ENCODE data around the gene GRK5. TPM values are rescaled to one million over a fixed set of nuclear protein-coding genes. Genes with fewer than 3 reads are reported as not detected.

The GRK5 gene
- polyA plus RNA-seq, 1 donor from 2014 or later, result 34.9 TPM

DNA sequence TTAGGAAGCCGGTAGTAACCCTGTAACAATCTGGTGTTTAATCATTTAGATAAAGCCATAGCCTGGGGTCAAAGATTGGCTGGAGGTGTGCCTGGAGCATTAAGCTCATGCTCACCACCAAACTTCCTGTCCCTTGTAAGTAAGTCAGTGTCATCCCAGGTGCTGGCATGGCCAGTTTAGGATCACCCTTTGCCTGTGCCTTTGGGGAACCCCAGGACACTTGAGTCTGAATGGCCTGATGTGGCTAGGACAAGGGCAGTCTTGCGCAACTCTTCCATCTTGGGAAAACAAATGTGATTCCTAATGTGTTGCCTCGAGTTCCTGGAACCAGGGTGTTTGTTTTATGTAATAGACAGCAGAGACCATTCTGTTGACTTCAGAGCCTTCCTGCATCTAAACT, 154.8 kb downstream of the GRK5 start:
- Histone ChIP-seq H3K4me2 (ENCODE audit: low read length) (no peak overlapping the region), H3K9me2 (ENCODE audit: insufficient read depth, low read length) (no peaks in the 10 kb centered on the region), H3F3A (ENCODE audit: insufficient read depth, low read length, poor library complexity, severe bottlenecking) (no peaks in the 10 kb centered on the region), H3K9me3 (ENCODE audit: low read length) (no peaks in the 10 kb centered on the region), H3K27me3 (ENCODE audit: insufficient read depth, low read depth, low read length) (no peaks in the 10 kb centered on the region), H3K79me2 (replicated peaks; ENCODE audit: insufficient read depth, low read length) (no peaks in the 10 kb centered on the region), H3K9ac (ENCODE audit: low read length) (no peak overlapping the region), H3K27ac (ENCODE audit: low read length) (no peak overlapping the region), H3K4me3 (ENCODE audit: low read length) (no peak overlapping the region), H2AFZ (ENCODE audit: low read depth, low read length) (no peak overlapping the region), H4K20me1 (ENCODE audit: insufficient read depth) (no peaks in the 10 kb centered on the region), H3K36me3 (ENCODE audit: insufficient read depth, low read length) (no peaks in the 10 kb centered on the region)
- TF ChIP-seq MXI1 (conservative IDR thresholded peaks at IDR 0.05; ENCODE audit: poor library complexity, severe bottlenecking) (no peak), EP300 (conservative IDR thresholded peaks at IDR 0.05; ENCODE audit: poor library complexity, severe bottlenecking) (no peak), SMC3 (conservative IDR thresholded peaks at IDR 0.05; ENCODE audit: poor library complexity) (no peak), TAF1 (IDR thresholded peaks at IDR 0.05; ENCODE audit: low read depth) (no peak), RAD21 (conservative IDR thresholded peaks at IDR 0.05) (no peak), EZH2 (IDR thresholded peaks at IDR 0.05; ENCODE audit: borderline replicate concordance, insufficient read depth, low read length, poor library complexity, severe bottlenecking) (no peak), POLR2AphosphoS5 (IDR thresholded peaks at IDR 0.05) (no peak)
- TF ChIP-seq, protein P1, sequence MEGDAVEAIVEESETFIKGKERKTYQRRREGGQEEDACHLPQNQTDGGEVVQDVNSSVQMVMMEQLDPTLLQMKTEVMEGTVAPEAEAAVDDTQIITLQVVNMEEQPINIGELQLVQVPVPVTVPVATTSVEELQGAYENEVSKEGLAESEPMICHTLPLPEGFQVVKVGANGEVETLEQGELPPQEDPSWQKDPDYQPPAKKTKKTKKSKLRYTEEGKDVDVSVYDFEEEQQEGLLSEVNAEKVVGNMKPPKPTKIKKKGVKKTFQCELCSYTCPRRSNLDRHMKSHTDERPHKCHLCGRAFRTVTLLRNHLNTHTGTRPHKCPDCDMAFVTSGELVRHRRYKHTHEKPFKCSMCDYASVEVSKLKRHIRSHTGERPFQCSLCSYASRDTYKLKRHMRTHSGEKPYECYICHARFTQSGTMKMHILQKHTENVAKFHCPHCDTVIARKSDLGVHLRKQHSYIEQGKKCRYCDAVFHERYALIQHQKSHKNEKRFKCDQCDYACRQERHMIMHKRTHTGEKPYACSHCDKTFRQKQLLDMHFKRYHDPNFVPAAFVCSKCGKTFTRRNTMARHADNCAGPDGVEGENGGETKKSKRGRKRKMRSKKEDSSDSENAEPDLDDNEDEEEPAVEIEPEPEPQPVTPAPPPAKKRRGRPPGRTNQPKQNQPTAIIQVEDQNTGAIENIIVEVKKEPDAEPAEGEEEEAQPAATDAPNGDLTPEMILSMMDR (IDR thresholded peaks at IDR 0.05; ENCODE audit: poor library complexity, severe bottlenecking), result no peak
- TF ChIP-seq, protein P2, sequence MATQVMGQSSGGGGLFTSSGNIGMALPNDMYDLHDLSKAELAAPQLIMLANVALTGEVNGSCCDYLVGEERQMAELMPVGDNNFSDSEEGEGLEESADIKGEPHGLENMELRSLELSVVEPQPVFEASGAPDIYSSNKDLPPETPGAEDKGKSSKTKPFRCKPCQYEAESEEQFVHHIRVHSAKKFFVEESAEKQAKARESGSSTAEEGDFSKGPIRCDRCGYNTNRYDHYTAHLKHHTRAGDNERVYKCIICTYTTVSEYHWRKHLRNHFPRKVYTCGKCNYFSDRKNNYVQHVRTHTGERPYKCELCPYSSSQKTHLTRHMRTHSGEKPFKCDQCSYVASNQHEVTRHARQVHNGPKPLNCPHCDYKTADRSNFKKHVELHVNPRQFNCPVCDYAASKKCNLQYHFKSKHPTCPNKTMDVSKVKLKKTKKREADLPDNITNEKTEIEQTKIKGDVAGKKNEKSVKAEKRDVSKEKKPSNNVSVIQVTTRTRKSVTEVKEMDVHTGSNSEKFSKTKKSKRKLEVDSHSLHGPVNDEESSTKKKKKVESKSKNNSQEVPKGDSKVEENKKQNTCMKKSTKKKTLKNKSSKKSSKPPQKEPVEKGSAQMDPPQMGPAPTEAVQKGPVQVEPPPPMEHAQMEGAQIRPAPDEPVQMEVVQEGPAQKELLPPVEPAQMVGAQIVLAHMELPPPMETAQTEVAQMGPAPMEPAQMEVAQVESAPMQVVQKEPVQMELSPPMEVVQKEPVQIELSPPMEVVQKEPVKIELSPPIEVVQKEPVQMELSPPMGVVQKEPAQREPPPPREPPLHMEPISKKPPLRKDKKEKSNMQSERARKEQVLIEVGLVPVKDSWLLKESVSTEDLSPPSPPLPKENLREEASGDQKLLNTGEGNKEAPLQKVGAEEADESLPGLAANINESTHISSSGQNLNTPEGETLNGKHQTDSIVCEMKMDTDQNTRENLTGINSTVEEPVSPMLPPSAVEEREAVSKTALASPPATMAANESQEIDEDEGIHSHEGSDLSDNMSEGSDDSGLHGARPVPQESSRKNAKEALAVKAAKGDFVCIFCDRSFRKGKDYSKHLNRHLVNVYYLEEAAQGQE (IDR thresholded peaks at IDR 0.05; ENCODE audit: borderline replicate concordance), result no peak

DNA sequence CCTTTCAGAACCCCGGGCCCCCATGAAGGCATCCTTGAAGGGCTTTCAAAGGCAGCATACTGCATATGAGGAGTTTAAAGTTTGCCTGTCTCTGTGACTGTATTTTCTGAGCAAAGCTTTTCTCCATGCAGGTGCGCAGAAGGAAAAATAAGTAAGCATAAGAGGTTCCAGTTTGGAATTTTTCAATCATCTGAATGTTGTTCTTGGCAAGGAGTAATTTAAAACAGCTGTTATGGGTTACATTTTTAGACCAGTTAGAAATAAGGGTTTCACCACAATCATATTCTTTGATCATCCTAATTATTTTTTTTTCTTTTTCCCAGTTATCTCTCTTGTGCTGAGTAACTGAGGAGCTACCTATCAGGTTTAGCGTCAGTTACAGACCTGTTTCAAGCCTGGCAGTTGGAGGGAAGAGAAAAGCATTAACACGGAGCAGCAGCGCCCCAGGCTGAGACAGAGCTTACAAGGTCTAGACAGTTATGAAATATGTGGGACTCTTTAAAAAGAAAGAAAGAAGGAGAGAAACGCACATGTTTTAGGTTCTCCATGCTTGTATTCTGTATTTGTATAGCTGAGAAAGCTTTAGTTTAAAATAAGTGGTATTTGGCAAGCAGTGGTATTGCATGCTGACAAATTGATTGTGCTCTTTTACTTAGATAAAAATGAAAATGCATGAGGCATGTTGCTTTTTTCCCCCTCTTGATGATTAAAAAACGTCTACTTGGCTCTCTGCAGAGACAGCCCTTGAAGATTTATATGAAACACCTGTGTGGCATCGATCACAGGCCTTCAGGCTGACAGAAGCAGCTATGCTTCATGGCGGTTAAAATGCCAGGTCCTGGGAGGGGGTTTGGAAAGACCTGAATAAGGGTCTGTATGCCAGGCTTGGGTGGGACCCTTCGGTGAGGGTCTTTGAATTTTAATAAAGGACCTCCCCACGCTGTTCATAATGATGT, 157.6 kb downstream of the GRK5 start:
- no peaks in the 10 kb centered on the region for H3K9me2 ChIP-seq (ENCODE audit: insufficient read depth, low read length)
- TF ChIP-seq TAF1 (IDR thresholded peaks at IDR 0.05; ENCODE audit: low read depth) (no peak), EZH2 (IDR thresholded peaks at IDR 0.05; ENCODE audit: borderline replicate concordance, insufficient read depth, low read length, poor library complexity, severe bottlenecking) (no peak)
- TF ChIP-seq, protein P1 (IDR thresholded peaks at IDR 0.05; ENCODE audit: poor library complexity, severe bottlenecking), result peak; percentile 40
- no peaks in the 10 kb centered on the region for H4K20me1 ChIP-seq (ENCODE audit: insufficient read depth)
- no peaks in the 10 kb centered on the region for H3F3A ChIP-seq (ENCODE audit: insufficient read depth, low read length, poor library complexity, severe bottlenecking)
- no peak overlapping the region for H3K9ac ChIP-seq (ENCODE audit: low read length)
- no peak overlapping the region for H3K4me3 ChIP-seq (ENCODE audit: low read length)
- H3K27me3 ChIP-seq (ENCODE audit: insufficient read depth, low read depth, low read length), result no peaks in the 10 kb centered on the region
- no peak overlapping the region for H2AFZ ChIP-seq (ENCODE audit: low read depth, low read length)
- H3K9me3 ChIP-seq (ENCODE audit: low read length), result no peaks in the 10 kb centered on the region
- no peaks in the 10 kb centered on the region for H3K36me3 ChIP-seq (ENCODE audit: insufficient read depth, low read length)
- no peaks in the 10 kb centered on the region for H3K79me2 ChIP-seq (replicated peaks; ENCODE audit: insufficient read depth, low read length)
- no peak overlapping the region for H3K4me2 ChIP-seq (ENCODE audit: low read length)
- H3K27ac ChIP-seq (ENCODE audit: low read length), result no peak overlapping the region
